NCI-H2081 treated with DMSO at 0.1 percent for 48 hours (cell line): ENCODE results near the gene ETFDH.
"Not testable (repeated sequence)": the region's sequence is repeated elsewhere in the genome, so short reads cannot be mapped to it uniquely, and the experiment has no call there.

ENCODE experiments used
- DNase-seq: peaks from one replicate; lab custom pipeline; 2025; lab: John Stamatoyannopoulos, UW

ETFDH gene

DNA sequence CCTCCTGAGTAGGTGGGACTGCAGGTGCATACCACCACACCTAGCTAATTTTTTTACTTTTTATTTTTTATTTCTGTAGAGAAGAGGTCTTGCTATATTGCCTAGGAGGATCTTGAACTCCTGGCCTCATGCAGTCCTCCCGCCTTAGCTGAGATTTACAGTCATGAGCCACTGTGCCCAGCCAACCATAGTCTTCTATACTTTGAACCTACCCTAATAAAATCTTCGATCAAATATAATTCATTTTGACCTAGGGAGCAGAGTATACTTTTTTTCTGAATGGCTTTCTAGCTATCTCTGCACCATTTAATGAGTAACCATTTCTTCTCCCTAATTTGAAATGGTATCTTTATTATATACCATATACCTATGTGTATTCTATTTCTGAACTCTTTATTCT, 6.7 kb downstream of the ETFDH start:
- DNase-seq: no peak

DNA sequence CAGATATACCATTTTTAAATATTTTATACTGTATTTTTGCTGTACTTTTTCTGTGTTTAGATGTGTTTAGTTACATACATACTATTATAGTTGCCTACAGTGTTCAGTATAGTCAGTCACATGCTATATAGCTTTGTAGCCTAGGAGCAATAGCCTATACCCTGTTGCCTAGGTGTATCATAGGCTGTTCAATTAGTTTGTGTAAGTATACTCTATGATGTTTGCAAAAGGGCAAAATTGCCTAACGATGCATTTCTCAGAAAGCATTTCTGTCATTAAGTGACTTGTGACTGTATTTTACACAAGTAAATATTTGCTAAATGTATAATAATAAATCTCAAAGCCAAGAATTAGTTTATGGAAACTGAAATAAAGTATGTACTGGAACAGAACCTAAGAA, 9.5 kb downstream of the ETFDH start:
- peak; percentile 19 for DNase-seq

DNA sequence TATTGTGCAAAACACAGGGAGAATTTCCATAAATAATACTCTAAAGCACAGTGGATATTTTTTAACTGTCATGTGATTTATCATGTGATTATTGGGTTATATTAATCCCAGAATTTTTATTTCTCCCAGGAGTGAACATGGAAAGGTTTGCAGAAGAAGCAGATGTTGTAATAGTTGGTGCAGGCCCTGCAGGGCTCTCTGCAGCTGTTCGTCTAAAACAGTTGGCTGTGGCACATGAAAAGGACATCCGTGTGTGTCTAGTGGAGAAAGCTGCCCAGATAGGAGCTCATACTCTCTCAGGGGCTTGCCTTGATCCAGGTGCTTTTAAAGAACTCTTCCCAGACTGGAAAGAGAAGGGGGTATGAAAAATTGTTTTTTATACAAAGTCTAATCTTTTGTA, 10.0 kb downstream of the ETFDH start:
- DNase-seq: no peak

DNA sequence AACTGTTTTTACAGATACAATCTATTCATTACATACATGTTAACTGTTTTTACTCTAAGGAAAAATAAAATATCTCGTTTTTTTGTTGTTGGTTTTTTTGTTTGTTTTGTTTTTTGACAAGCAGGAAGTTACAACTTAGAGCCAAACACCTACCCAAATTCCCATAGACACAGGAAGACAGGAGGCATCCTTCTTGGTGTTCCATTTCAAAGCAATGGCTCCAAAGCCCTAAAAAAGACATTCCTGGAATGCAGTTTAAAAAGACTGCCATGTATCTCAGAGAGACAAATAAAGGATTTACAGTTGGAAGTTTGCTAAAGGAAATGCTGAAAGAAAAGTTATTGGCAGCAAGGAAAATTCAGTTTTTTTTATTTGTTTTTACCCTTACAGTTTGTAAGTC, 16.7 kb downstream of the ETFDH start:
- no peak for DNase-seq

DNA sequence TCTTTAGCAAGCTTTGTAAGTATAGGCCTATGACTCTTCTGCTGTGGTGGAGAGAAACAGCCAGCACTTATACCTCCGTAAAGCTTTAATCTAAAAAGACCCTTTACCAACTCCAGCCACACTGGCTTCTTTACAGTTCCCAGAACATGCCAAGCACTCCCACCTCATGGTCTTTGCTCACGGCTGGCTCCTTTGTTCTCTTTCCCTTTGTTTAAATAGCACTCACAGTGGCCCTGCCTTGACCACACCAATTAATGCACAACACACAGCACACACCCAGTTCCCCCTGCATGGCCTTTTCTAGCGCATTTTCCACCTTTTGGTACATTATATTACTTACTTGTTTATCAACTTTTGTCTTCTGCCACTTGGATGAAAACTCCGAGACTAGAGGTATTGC, 32.2 kb downstream of the ETFDH start:
- no peak for DNase-seq

DNA sequence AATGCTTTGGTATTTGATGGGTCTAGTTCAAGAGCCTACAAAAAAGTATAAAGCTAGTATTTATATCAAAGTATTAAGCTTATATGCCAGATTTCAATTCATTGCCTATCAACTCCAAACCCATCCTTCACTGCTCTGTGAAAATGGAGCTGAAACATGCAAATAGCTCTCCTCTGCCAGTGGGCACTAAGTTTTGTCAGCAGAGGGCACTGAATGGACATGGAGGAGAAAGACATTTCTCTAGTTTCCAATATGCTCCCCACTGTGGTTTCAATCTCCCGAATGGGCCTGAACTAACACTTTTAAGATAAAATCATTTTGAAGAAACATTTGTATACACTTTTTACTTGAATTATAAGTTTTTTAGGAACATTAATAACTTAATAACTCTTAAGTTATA, 38.7 kb downstream of the ETFDH start:
- no peak for DNase-seq

DNA sequence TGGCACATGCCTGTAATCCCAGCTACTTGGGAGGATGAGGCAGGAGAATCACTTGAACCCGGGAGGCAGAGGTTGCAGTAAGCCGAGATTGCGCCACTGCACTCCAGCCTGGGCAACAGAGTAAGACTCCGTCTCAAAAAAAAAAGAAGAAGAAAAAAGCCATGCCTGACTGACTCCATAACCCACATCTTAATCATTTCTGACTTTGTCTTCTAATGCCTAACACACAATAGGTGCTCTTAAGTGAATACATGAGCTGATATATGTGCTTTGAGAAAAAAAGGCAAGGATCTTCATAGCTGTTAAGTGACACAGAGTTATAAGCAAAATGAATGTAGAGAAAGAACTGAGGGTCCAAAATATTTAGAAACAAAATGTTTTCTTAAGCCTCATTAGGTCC, 40.5 kb downstream of the ETFDH start:
- DNase-seq: not testable (repeated sequence)

DNA sequence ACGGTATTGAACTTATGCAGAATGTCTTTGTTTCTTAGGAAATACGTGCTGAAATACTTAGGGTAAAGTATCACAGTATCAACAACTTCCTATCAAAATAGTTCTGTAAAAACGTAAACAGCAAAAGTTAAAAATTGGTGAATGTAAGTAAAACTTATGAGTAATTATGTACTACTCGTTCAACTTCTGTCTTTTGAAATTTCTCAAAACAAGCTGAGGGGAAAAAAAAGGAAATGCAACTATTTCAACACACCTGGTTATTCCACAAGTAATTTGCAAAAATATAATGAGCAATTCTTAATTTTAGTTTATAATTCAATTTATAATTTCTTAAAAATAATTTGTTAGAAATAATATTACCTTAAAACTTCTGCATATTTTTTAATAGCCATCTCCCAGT, 42.8 kb downstream of the ETFDH start:
- no peak for DNase-seq

DNA sequence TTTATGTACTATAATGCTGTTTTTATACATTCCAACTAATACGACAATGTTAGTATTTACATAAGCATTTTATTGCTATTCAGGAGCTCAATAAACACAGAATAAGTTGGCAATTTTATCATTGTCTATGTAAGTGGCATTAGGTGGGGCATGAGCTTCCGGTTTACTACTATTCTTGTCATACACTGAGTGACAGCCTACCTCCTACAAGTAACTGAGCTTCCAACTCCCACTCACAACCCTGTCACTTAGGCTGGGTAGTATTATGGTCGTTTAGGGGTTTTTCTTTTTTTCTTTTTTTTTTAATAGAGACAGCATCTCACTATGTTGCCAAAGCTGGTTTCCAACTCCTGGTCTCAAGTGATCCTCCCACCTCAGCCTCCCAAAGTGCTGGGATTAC, 43.7 kb downstream of the ETFDH start:
- no peak for DNase-seq

DNA sequence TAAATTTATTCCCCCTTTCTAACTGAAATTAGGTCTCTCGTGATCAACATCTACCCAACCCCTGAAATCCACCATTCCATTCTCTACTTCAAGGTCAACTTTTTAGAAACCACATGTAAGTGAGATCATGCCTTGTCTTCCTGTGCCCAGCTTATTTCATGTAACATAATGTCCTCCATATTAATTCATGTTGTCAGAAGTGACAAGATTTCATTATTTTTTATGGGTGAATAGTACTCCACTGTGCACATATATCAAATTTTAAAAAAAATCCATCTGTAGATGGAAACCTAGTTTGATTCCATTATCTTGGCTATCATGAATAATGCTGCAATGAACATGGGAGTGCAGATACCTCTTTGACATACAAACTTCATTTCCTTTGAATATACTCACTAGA, 49.6 kb downstream of the ETFDH start:
- no peak for DNase-seq

DNA sequence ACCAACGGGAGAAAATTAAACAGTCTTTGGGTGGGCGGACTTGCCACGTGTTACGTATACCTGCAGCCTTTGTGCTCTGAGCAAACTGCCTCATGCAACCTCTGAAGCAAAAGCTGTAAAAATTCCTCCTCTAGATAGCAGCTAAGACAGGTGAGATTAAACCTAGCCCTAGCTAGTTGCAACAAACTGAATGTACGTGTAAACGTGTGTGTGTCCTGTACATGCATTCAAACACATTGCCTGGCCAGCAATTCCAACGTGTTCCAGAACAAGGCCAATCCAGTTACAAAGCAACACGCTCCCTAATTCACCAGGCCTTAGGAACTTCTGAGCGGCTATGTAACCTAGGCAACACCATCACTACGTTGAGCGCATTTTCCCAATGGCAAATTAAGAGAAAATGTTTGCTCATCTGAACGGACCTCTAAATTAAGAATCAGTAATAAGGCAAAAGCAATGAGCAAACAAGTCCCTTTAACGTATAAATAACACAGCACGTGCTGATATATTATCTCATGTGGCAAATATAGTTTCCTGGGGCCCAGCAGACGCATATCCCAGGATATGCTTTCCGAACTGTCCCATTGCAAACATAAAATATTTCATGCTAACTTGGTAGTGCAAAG, 50.3 kb downstream of the ETFDH start:
- DNase-seq: no peak

DNA sequence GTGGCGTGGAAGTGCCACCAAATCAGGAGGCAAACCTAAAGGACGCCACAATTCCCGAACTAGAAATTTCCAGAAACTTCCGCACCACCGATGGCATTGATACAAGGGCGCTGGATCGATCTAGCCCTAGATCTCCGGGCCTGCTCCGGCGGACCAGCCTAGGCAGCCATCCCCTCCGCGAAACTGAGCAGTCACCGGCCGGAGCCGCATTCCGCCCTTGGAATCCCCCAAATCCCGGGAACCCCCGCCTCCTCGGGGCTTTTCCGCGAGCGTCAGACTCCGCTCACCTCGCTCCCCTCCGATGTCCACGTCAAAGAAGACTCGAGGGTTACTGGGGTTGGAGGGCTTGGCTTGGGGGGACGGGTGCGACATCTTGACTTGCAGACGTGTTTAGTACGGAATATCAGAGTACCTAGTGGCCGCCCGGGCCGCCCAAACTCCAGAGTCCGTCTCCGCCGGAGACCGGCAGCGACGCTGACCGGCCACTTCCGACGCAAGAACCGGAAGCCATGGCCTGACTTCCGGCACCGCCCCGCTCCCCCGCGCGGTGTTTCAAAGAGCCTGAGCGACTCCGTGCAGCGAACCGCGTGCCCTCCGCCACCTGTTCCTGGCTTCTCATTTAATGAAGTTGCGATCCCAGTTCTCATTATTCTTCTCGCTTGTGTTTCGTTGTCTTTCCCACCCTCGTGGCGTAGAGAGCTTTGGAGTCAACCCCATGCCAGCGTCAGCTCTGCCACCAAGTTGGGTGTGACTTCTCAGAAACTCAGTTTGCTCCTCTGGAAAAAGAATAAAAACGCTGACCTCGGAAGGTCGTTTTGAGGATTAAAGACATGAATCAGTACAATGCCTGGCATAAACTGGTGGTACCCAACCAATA, 51.1 kb downstream of the ETFDH start, which contains the start of gene PPID:
PPID (minus strand) TSS at position 480 of the 877 bp plus-strand sequence; CDS start at position 372, 108 bp downstream.
- DNase-seq: peak; percentile 29

DNA sequence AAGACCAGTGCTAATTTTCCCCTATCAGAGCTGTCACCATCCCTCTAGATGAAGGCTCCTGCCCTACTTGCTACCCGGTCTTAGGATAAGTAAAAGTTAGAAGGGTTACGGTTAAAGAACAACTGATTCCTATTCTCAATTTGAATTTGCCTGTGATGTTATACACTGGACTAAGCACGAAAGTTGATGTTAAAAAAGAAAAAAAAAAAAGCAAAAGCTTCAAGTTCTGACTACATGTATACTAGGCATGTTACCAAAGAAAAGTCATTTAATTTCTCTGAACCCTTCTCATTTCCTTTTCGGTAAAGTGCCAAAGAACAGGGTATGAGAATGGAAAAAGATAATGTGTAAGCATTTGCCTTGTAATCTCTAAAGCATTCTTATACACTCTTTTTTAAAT, 52.5 kb downstream of the ETFDH start:
- DNase-seq: no peak

DNA sequence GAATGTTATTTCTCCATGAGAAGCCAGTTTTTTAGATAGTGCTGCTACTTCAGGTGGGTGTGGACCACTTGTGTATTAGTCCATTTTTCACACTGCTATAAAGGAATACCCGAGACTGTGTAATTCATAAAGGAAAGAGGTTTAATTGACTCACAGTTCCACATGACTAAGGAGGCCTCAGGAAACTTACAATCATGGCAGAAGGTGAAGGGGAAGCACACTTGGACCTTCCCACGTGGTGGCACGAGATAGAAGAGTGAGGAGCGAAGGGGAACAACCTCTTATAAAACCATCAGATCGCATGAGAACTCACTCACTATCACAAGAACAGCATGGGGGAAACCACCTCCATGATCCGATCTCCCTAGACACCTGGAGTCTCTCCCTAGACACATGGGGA, 54.5 kb downstream of the ETFDH start:
- no peak for DNase-seq

DNA sequence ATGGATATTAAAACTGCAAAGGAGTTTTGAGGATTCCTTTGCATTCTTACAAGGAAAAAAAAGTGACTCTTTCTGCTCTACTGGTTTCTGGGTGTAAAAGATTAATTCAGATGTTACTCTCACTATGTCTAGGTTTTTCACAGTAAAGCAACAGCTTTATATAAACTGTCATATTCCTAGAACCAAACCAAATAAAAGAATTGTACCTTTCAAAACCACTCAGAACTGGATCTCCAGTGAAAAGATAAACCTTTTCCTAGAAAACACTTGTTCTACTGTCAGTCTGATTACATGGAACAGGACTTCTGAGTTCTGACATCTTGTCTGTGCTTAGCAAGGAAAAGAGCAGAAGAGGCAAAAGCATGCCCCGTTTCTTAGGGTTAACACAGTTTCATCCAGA, 56.1 kb downstream of the ETFDH start:
- no peak for DNase-seq

DNA sequence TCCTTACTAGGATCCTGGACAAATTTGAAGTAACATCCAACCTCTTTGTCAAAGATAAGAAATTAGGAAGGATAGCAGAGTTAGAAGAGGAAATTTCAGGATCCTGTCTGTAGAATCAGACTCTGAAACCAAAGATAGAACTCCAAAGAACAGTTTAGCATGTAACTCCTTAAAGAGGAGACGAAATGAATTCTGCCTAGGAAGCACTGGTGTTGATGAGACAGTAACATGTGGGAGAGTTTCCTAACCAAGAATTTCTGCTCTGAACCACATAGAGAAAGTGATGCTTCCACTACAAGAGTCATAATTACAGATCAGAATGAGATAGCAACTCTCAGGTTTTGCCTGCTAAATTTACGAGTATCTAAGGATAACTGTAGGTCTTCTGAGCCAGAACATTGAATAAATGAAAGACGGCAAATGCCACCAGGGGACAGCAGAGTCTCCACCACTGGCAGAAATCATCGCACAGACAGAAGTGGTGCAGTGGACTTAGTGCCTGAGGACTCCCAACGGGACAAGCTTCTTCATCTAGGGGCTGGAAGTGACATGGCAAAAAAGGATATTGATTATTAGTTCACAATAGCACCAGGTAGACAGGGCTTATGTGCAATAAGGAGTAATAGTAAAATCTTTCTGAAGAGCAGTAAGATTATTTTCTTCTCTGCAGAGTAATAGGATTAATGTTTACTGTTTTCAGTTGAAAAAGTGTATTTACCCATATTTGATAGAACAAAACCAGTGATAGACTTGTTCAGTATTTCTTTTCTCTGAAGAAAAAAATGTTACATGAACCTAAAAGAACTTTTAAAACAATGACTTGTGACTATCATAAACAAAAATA, 57.8 kb downstream of the ETFDH start:
- DNase-seq: no peak

DNA sequence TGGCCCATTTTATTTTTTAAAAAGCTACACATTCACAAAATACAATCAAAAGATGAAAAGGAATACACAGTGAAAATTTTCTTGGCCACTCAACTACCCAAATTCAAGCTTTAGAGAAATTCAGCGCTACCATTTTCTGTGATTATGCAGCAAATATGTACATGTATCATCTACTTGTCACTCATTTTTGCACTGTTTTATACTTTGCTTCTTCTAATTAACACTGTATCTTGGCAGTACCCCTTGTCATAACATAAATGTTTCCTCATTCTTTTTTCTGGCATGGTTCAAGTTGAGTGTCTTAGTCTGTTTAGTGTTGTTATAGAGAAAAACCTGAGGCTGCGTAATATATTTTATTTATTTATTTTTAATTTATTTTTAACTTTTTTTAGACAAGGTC, 66.8 kb downstream of the ETFDH start:
- no peak for DNase-seq

DNA sequence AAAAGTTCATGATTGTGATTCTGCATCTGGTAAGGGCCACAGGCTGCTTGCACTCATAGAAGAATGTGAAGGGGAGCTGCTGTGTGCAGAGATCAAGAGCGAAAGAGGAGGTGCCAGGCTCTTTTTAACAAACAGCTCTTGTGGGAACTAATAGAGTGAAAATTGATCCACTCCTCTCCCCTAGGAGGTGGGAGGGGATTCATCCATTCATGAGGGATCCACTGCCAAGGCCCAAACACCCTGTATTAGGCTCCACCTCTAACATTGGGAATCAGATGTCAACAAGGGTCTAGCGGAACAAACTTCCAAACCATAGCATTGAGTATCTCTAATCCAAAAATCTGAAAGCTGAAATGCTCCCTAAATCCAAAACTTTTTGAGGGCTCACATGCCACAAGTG, 67.5 kb downstream of the ETFDH start:
- DNase-seq: no peak

DNA sequence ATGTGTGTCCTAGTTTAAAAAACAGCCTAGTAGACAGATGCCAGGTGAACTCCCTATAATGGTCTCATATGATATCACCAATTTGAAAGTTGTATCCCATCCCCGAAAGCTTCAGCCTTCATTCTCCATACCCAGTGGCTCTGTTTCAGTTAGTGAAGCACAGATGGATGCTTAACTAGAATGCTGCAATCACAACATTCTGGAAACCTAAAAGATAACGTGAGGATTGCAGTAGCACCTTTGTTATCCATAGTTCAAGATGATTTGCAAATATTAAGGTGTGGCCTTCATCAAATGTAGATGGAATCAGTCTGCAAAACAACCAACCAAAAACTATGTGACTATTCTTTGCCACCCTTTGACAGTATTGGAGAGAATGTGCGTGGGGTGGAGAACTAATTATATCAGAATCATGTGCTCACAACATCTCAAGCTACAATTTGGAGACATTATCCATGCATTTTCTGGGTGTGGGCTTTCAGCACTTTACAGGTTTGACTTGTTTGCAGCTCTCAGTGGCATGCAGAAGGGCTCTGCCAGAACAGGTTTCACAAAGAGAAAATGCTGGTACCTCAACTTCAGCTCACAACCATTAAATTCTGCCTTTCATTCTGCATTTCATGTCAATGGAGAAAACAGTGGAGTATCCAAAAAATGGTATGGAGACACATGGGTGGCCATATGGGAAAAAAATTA, 69.4 kb downstream of the ETFDH start:
- DNase-seq: no peak

DNA sequence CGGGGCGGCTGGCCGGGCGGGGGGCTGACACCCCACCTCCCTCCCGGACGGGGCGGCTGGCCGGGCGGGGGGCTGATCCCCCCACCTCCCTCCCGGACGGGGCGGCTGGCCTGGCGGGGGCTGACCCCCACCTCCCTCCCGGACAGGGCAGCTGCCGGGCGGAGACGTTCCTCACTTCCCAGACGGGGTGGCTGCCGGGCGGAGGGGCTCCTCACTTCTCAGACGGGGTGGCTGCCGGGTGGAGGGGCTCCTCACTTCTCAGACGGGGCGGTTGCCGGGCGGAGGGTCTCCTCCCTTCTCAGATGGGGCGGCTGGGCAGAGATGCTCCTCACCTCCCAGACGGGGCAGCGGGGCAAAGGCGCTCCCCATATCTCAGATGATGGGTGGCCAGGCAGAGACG, 74.4 kb downstream of the ETFDH start:
- not testable (repeated sequence) for DNase-seq

DNA sequence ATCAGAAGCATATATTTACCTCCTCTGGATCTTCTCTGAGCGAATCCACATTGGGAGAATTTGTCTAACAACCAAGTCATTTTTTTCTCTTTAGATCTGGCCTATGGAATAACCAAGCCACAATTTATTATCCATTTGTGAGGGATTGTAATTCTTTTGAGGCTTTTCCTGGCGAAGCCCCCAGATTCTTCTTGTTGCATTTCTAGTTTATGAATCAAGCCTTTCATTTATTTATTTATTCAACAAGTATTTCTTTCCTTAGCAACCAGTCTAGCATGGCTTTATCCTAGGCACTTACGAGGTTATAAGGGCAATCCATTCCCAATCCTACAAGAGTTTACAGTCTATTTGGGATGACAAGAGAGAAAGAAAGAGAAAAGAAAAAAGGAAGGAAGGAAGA, 78.3 kb downstream of the ETFDH start:
- no peak for DNase-seq
